Skeletal muscle tissue (tissue), 4 donors: ENCODE measurements around the gene EXOC4. TPM values are rescaled to one million over a fixed set of nuclear protein-coding genes. Genes with fewer than 3 reads are reported as not detected.

Experiments
- H3K27ac ChIP-seq: one replicate; pipeline ENCODE4 v1.7.0; 2013; ENCODE audit warnings: mild to moderate bottlenecking, low read depth, low read length, inconsistent platforms
- H3K27me3 ChIP-seq, 3 donors: one replicate each; pipeline ENCODE4 v1.7.0; 2013; ENCODE audit warnings: low read length in 3 of 3; ENCODE audit not compliant: control insufficient read depth in 3 of 3, insufficient read depth in 3 of 3
- H3K36me3 ChIP-seq, 3 donors: one replicate each; pipeline ENCODE4 v1.7.0; 2013; ENCODE audit warnings: low read length in 3 of 3; ENCODE audit not compliant: control insufficient read depth in 3 of 3, insufficient read depth in 3 of 3
- H3K4me1 ChIP-seq, 3 donors: one replicate each; pipeline ENCODE4 v1.7.0; 2013; ENCODE audit warnings: low read length in 3 of 3, mild to moderate bottlenecking in 3 of 3; ENCODE audit not compliant: control insufficient read depth in 3 of 3, insufficient read depth in 3 of 3
- H3K4me3 ChIP-seq, 3 donors: one replicate each; pipeline ENCODE4 v1.7.0; 2013; ENCODE audit warnings: low read length in 3 of 3
- H3K9ac ChIP-seq, 3 donors: one replicate each; pipeline ENCODE4 v1.7.0; 2013; ENCODE audit warnings: low read length in 3 of 3, mild to moderate bottlenecking in 3 of 3, moderate library complexity in 2 of 3, low read depth in 1 of 3
- H3K9me3 ChIP-seq, 3 donors: one replicate each; pipeline ENCODE4 v1.7.0; 2013; ENCODE audit warnings: low read length in 3 of 3; ENCODE audit not compliant: control insufficient read depth in 3 of 3
- total RNA-seq: library from RNA; depleted of rRNA; stranded (reverse); fragments of >200 nt; gene quantifications from one replicate; pipeline ENCODE4 v1.2.3, GENCODE V29; 2014
- donor health status: Osteomylitis.

Gene EXOC4
- total RNA-seq, 1 donor from 2014 or later: 129 TPM

GRCh38 chr7:133796782-133797745 is 544.2 kb downstream of the EXOC4 start:
- H3K9ac ChIP-seq: no peak overlapping the region
- H3K4me3 ChIP-seq: no peak overlapping the region
- no peaks in the 10 kb centered on the region for H3K27me3 ChIP-seq
- no peaks in the 10 kb centered on the region for H3K36me3 ChIP-seq
- peaks cover 0 to 4% (median 3%) of the 10 kb centered on the region in 3 donors for H3K4me1 ChIP-seq
- no peaks in the 10 kb centered on the region for H3K9me3 ChIP-seq
- no peak overlapping the region for H3K27ac ChIP-seq

- H3K36me3 ChIP-seq: no peaks in the 10 kb centered on the region
- no peak overlapping the region for H3K9ac ChIP-seq
- no peak overlapping the region for H3K4me3 ChIP-seq
- H3K4me1 ChIP-seq: peaks cover 0 to 4% (median 3%) of the 10 kb centered on the region in 3 donors
- H3K27ac ChIP-seq: no peak overlapping the region
- no peaks in the 10 kb centered on the region for H3K9me3 ChIP-seq
- no peaks in the 10 kb centered on the region for H3K27me3 ChIP-seq
These were observed 545.1 kb downstream of the EXOC4 start for GRCh38 chr7:133797818-133798520.

GRCh38 chr7:133801341-133801740 is 548.5 kb downstream of the EXOC4 start:
- H3K27me3 ChIP-seq: no peaks in the 10 kb centered on the region
- no peaks in the 10 kb centered on the region for H3K4me1 ChIP-seq
- no peak overlapping the region for H3K4me3 ChIP-seq
- no peaks in the 10 kb centered on the region for H3K9me3 ChIP-seq
- no peak overlapping the region for H3K9ac ChIP-seq
- no peaks in the 10 kb centered on the region for H3K36me3 ChIP-seq
- H3K27ac ChIP-seq: no peak overlapping the region

- H3K27me3 ChIP-seq: no peaks in the 10 kb centered on the region
- H3K9me3 ChIP-seq: no peaks in the 10 kb centered on the region
- H3K36me3 ChIP-seq: no peaks in the 10 kb centered on the region
- no peak overlapping the region for H3K9ac ChIP-seq
- H3K4me1 ChIP-seq: no peaks in the 10 kb centered on the region
- H3K4me3 ChIP-seq: no peak overlapping the region
- H3K27ac ChIP-seq: no peak overlapping the region
These were observed 551.2 kb downstream of the EXOC4 start for GRCh38 chr7:133804127-133804526.

GRCh38 chr7:133805426-133805825 is 552.5 kb downstream of the EXOC4 start:
- H3K27ac ChIP-seq: no peak overlapping the region
- no peak overlapping the region for H3K9ac ChIP-seq
- no peaks in the 10 kb centered on the region for H3K27me3 ChIP-seq
- no peak overlapping the region for H3K4me3 ChIP-seq
- no peaks in the 10 kb centered on the region for H3K4me1 ChIP-seq
- H3K36me3 ChIP-seq: no peaks in the 10 kb centered on the region
- H3K9me3 ChIP-seq: no peaks in the 10 kb centered on the region

- Histone ChIP-seq H3K4me1 (no peaks in the 10 kb centered on the region), H3K27ac (no peak overlapping the region), H3K9ac (no peak overlapping the region), H3K9me3 (no peaks in the 10 kb centered on the region), H3K36me3 (no peaks in the 10 kb centered on the region), H3K27me3 (no peaks in the 10 kb centered on the region), H3K4me3 (no peak overlapping the region)
These were observed 555.0 kb downstream of the EXOC4 start for GRCh38 chr7:133807624-133808492.

GRCh38 chr7:133808493-133808866 is 555.6 kb downstream of the EXOC4 start:
- H3K27ac ChIP-seq: no peak overlapping the region
- no peaks in the 10 kb centered on the region for H3K36me3 ChIP-seq
- H3K27me3 ChIP-seq: no peaks in the 10 kb centered on the region
- no peak overlapping the region for H3K9ac ChIP-seq
- no peaks in the 10 kb centered on the region for H3K9me3 ChIP-seq
- H3K4me1 ChIP-seq: no peaks in the 10 kb centered on the region
- H3K4me3 ChIP-seq: no peak overlapping the region

- H3K9ac ChIP-seq: no peak overlapping the region
- peaks cover 0 to 7% (median 0%) of the 10 kb centered on the region in 3 donors for H3K36me3 ChIP-seq
- no peak overlapping the region for H3K4me3 ChIP-seq
- no peak overlapping the region for H3K27ac ChIP-seq
- H3K9me3 ChIP-seq: no peaks in the 10 kb centered on the region
- H3K27me3 ChIP-seq: no peaks in the 10 kb centered on the region
- H3K4me1 ChIP-seq: no peaks in the 10 kb centered on the region
These were observed 560.0 kb downstream of the EXOC4 start for GRCh38 chr7:133812877-133813276.

- H3K36me3 ChIP-seq: peaks cover 0 to 9% (median 0%) of the 10 kb centered on the region in 3 donors
- H3K27ac ChIP-seq: no peak overlapping the region
- H3K9me3 ChIP-seq: no peaks in the 10 kb centered on the region
These were observed 562.8 kb downstream of the EXOC4 start for GRCh38 chr7:133815611-133816210.

More at GRCh38 chr7:133815611-133816210, 562.8 kb downstream of the EXOC4 start:
- Histone ChIP-seq H3K4me1 (peaks cover 0 to 2% (median 2%) of the 10 kb centered on the region in 3 donors), H3K4me3 (no peak overlapping the region), H3K27me3 (no peaks in the 10 kb centered on the region), H3K9ac (no peak overlapping the region)
